ENCODE results near the gene C11orf58.

GRCh38 chr11:16738947-16739815 is 734 bp downstream of the C11orf58 start:
- TF ChIP-seq EZH2 (IDR thresholded peaks at IDR 0.05; ENCODE audit: borderline replicate concordance, low read depth, low read length, poor library complexity, severe bottlenecking) (no peak), CTCF (conservative IDR thresholded peaks at IDR 0.05; ENCODE audit: low read depth, low read length) (no peak)
